HG03571 (cell line): Measurements from ENCODE around the gene PDZRN4.
"Not testable (repeated sequence)": the region's sequence is repeated elsewhere in the genome, so short reads cannot be mapped to it uniquely, and the experiment has no call there.

ENCODE experiments used
- ATAC-seq: cut with Tn5 transposase; IDR thresholded peaks from one replicate; pipeline ENCODE4 v1.9.1; 2021; ENCODE audit not compliant: unreplicated experiment

PDZRN4 gene

DNA sequence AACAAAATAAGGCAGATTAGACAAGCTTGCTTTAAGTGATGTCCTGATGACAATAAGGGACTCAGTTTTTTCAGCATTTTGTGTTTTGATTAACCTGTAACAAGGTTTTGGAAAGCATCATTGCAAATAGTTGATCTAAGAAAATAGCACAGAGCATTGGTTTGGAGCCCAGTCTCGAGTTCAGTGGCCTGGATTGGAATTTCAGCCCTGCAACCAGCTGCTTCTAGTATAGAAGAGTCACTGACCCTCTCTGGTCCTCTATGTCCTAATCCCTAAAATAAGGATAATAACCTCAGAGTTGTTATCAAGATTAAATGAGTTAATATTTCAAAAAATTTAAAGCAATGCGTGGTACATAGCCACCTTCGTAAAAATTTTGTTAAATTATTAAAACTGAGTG lies 25.5 kb downstream of the PDZRN4 start:
- ATAC-seq = no peak

GRCh38 chr12:41217727-41218126 lies 29.6 kb downstream of the PDZRN4 start:
- no peak for ATAC-seq

DNA sequence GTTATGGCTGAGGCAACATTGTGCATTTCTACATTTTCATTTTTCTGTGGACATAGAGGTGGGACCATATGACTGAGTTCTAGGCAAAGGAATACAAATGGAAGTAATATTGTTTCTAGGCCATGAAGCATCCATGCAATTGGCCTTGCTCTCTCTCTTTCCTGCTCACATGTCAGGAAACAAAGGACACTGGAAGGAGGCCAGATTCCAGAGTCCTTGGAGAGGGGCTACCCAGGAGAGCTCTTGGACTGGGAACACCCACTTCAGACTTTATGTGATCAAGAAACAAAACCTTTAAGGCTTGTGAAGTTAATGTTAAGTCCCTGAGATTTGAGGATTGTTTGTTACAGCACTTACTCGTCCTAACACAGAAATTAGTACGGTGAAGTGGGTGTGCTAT lies 32.8 kb downstream of the PDZRN4 start:
- ATAC-seq = no peak

GRCh38 chr12:41221491-41221890 lies 33.4 kb downstream of the PDZRN4 start:
- no peak for ATAC-seq

DNA sequence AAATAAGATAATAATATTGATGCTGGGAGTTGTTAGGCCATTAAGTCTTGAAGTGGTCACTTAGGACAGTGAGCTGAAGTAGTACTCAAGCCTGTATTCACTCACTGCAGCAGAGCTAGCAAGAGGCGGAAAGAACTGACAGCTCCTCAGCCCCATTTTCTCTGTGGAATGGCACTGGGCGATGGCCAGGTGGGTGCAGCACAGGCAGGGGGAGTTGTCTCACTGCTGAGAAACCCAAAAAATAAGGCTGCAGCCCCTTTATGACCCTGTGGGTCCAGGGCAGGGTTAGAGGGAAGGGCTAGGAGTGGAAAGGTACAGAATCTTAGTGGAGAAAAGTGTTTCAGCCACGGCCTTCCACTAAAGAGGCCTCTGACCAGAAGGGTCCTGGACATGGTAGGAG lies 35.5 kb downstream of the PDZRN4 start:
- ATAC-seq = no peak

- no peak for ATAC-seq
These were observed 35.9 kb downstream of the PDZRN4 start for GRCh38 chr12:41224066-41224465.

- ATAC-seq = no peak
These were observed 37.1 kb downstream of the PDZRN4 start for GRCh38 chr12:41225179-41225578.

GRCh38 chr12:41228066-41228820 lies 40.1 kb downstream of the PDZRN4 start:
- ATAC-seq = no peak

- ATAC-seq = no peak
These were observed 42.6 kb downstream of the PDZRN4 start for GRCh38 chr12:41230756-41231155.

DNA sequence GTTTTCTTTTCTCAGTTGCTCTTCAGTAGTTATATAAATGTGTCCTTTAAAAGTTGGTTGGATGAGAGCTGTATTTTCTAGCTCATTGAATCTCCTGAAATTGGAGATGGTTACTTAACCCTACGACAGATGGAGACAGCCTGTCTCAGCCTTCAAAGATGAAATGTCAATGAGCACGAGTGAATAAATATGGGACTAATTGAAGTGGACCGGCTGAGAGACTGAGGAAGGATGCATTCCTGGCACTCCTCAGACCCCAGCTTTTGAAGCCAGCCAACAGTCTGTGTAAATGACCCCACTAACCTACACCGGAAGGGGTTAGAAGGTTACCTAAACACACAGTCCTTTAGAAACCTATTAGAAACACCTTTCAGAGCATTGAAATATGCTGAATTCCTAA lies 46.6 kb downstream of the PDZRN4 start:
- no peak for ATAC-seq

- ATAC-seq = no peak
These were observed 54.5 kb downstream of the PDZRN4 start for GRCh38 chr12:41242603-41243002.

- ATAC-seq = no peak
These were observed 60.3 kb downstream of the PDZRN4 start for GRCh38 chr12:41248391-41248790.

- ATAC-seq = no peak
These were observed 62.6 kb downstream of the PDZRN4 start for GRCh38 chr12:41250748-41251147.

- ATAC-seq = no peak
These were observed 66.1 kb downstream of the PDZRN4 start for GRCh38 chr12:41254004-41254914.

DNA sequence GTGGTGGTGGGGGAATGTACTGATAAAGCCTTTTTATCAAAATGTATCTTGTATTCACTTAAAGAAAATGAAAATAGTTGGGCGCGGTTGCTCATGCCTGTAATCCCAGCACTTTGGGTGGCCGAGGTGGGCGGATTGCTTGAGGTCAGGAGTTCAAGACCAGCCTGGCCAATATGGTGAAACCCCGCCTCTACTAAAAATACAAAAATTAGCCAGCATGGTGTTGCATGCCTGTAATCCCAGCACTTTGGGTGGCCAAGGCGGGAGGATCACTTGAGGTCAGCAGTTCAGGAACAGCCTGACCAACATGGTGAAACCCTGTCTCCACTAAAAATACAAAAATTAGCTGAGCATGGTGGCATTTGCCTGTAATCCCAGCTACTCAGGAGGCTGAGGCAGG lies 75.1 kb downstream of the PDZRN4 start:
- ATAC-seq = not testable (repeated sequence)

- ATAC-seq = no peak
These were observed 76.2 kb downstream of the PDZRN4 start for GRCh38 chr12:41264281-41264680.

DNA sequence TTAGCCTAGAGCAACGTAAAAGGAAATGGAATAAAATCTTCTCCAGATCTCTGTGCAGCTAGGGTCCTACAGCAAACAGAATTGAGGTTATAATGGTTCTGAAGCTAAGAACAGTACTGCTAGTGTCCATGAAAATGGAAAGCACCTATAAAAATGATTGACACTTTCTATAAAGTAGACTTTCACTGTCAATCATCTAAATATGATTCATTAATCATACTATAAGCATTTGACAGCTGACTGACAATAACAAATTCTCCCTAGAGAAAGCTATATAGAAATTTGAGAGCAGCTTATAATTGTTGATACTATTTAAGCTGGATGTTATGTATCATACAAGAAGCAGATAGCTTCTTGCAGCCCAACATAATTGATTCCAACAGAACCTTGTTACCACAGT lies 80.9 kb downstream of the PDZRN4 start:
- ATAC-seq = no peak

DNA sequence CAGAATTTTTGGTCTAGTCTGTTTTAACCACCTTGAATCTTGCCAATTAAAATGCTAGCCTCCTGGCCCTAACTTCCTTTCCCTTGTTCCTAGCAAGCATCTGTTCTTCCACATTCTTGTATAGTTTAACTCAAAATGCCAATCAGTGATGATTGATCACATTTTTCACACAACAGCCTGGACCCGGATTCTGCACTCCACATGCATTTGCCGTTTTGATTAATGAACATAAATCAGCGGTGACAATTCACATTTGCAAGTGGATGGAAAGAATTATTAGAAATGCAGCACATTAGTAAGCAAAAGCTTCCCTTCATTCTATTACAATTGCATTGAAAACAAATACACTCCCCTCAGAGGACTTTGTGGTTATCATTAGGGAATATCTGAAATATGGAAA lies 83.4 kb downstream of the PDZRN4 start:
- no peak for ATAC-seq

GRCh38 chr12:41274643-41275042 lies 86.5 kb downstream of the PDZRN4 start:
- no peak for ATAC-seq

GRCh38 chr12:41277100-41277945 lies 89.2 kb downstream of the PDZRN4 start:
- ATAC-seq = no peak

GRCh38 chr12:41277946-41278267 lies 89.8 kb downstream of the PDZRN4 start:
- ATAC-seq = no peak
